Esophagus squamous epithelium (tissue), 4 donors: ENCODE data around the gene PCSK5.

ENCODE experiments used
- POLR2A ChIP-seq, 4 donors: fragments of 450-650 bp; IDR thresholded peaks; one replicate each; pipeline ENCODE4 v1.6.1; 2017; ENCODE audit warnings: antibody characterized with exemption in 4 of 4, mild to moderate bottlenecking in 4 of 4, moderate library complexity in 3 of 4
- TF ChIP-seq, protein P1 (sequence below), 6 experiments: fragments of 450-650 bp in 4 of 6; fragments of 200-600 bp in 2 of 6; sonication (generic) in 2 of 6; IDR thresholded peaks; one replicate each; pipeline ENCODE4 v1.5.1; 2016 to 2019; ENCODE audit warnings: antibody characterized with exemption in 6 of 6, mild to moderate bottlenecking in 4 of 6, moderate library complexity in 4 of 6

DNA sequence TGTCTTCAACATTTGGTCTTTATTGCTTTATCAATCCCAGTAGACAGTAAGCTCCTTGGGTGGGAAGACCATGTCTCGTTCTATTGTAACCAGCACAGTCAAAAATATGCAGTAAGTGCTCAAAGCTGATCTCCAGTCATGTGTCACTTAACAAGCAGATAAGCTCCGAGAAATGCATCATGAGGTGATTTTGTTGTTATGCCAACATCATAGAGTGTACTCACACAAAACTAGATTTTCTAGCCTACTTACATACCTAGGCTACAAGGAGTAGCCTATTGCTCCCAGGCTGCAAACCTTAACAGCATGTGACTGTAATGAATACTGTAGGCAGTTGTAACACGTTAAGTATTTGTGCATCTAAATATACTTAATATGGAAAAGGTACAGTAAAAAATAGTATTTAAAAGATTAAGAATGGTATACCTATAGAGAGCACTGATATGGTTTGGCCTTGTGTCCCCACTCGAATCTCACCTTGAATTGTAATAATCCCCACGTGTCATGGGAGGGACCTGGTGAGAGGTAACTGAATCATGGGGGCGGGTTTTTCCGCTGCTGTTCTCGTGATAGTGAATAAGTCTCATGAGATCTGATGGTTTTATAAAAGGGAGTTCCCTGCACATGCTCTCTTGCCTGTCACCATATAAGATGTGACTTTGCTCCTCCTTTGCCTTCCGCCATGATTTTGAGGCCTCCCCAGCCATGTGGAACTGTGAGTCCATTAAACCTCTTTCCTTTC lies 39.8 kb upstream of the PCSK5 start:
- TF ChIP-seq, protein P1, sequence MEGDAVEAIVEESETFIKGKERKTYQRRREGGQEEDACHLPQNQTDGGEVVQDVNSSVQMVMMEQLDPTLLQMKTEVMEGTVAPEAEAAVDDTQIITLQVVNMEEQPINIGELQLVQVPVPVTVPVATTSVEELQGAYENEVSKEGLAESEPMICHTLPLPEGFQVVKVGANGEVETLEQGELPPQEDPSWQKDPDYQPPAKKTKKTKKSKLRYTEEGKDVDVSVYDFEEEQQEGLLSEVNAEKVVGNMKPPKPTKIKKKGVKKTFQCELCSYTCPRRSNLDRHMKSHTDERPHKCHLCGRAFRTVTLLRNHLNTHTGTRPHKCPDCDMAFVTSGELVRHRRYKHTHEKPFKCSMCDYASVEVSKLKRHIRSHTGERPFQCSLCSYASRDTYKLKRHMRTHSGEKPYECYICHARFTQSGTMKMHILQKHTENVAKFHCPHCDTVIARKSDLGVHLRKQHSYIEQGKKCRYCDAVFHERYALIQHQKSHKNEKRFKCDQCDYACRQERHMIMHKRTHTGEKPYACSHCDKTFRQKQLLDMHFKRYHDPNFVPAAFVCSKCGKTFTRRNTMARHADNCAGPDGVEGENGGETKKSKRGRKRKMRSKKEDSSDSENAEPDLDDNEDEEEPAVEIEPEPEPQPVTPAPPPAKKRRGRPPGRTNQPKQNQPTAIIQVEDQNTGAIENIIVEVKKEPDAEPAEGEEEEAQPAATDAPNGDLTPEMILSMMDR (IDR thresholded peaks at IDR 0.05): no peak
- no peak for TF ChIP-seq POLR2A (IDR thresholded peaks at IDR 0.05)
